HepG2 (cell line): ENCODE data around the gene OR10P1. TPM values are rescaled to one million over a fixed set of nuclear protein-coding genes. Genes with fewer than 3 reads are reported as not detected.

Experiments used
- CREB1 ChIP-seq, 2 experiments: fragments of 450-650 bp in 1 of 2; IDR thresholded peaks; 2 replicates each; pipeline ENCODE4 v1.6.1; 2016 to 2017; ENCODE audit warnings: control low read depth in 1 of 2, mild to moderate bottlenecking in 1 of 2, missing compliant biosample characterization in 1 of 2, missing genetic modification characterization in 1 of 2
- GABPB1 ChIP-seq: IDR thresholded peaks from 2 replicates; pipeline ENCODE4 v1.6.1; 2016; ENCODE audit warnings: mild to moderate bottlenecking, missing genetic modification reagents, moderate library complexity, missing compliant biosample characterization
- KLF16 ChIP-seq, 2 experiments: sonication (generic) in 1 of 2; formaldehyde crosslinking in 1 of 2; IDR thresholded peaks; 2 replicates each; pipeline versions ENCODE4 v1.6.1 to v1.8.0; 2016 to 2023; ENCODE audit warnings: missing genetic modification reagents in 2 of 2, missing compliant biosample characterization in 1 of 2
- MIER3 ChIP-seq: IDR thresholded peaks from 2 replicates; pipeline ENCODE4 v1.6.1; 2016; ENCODE audit warnings: missing compliant biosample characterization, borderline replicate concordance
- MXI1 ChIP-seq: IDR thresholded peaks from 3 replicates; pipeline ENCODE4 v1.6.1; 2012; ENCODE audit warnings: low read depth, low read length, inconsistent platforms, borderline replicate concordance
- PITX1 ChIP-seq: sonication (generic); formaldehyde crosslinking; IDR thresholded peaks from 2 replicates; pipeline ENCODE4 v1.5.1; 2020; ENCODE audit warnings: mild to moderate bottlenecking, missing genetic modification reagents
- RFXAP ChIP-seq: sonication (generic); formaldehyde crosslinking; IDR thresholded peaks from 2 replicates; pipeline ENCODE4 v1.4.0; 2020; ENCODE audit warnings: missing genetic modification reagents, borderline replicate concordance
- SMC3 ChIP-seq: IDR thresholded peaks from 2 replicates; pipeline ENCODE4 v1.6.1; 2011; ENCODE audit warnings: low read length, improper control_type of control experiment
- SPEN ChIP-seq: sonication (generic); formaldehyde crosslinking; IDR thresholded peaks from 2 replicates; pipeline ENCODE4 v1.5.1; 2020; ENCODE audit warnings: low read depth, mild to moderate bottlenecking, missing genetic modification reagents
- TARDBP ChIP-seq: sonication (generic); formaldehyde crosslinking; IDR thresholded peaks from 2 replicates; pipeline ENCODE4 v1.8.0; 2022; ENCODE audit warnings: mild to moderate bottlenecking, missing genetic modification reagents
- TFE3 ChIP-seq: IDR thresholded peaks from 2 replicates; pipeline ENCODE4 v1.6.1; 2016
- ZNF629 ChIP-seq: sonication (generic); formaldehyde crosslinking; conservative IDR thresholded peaks from 2 replicates; pipeline ENCODE4 v1.5.0; 2020; ENCODE audit warnings: missing genetic modification reagents
- polyA plus RNA-seq, 8 experiments: library from polyadenylated mRNA; depleted of rRNA in 3 of 8; stranded (reverse) in 7 of 8; unstranded in 1 of 8; fragments of >200 nt; fragmentation: Illumina TruSeq in 4 of 8; extraction: Trizol in 4 of 8; gene quantifications; 2 replicates each; pipeline versions ENCODE4 v1.2.1 to v1.2.3, GENCODE V29; 2011 to 2016; ENCODE audit warnings: low read depth in 4 of 8, missing spikeins in 1 of 8, mixed read lengths in 1 of 8; ENCODE audit not compliant: insufficient read depth in 1 of 8
- total RNA-seq, 5 experiments: library from RNA; depleted of rRNA; stranded (reverse); fragments of >200 nt; fragmentation: Illumina TruSeq; extraction: Trizol; gene quantifications; 2 replicates each; pipeline ENCODE4 v1.2.3, GENCODE V29; 2016; ENCODE audit warnings: low read depth in 1 of 5
- TF ChIP-seq, protein P1 (sequence below): sonication (generic); formaldehyde crosslinking; IDR thresholded peaks from 2 replicates; pipeline ENCODE4 v1.5.0; 2020; ENCODE audit warnings: mild to moderate bottlenecking, missing genetic modification reagents, borderline replicate concordance
- TF ChIP-seq, protein P2 (sequence below): sonication (generic); formaldehyde crosslinking; IDR thresholded peaks from 2 replicates; pipeline ENCODE4 v1.4.0; 2020; ENCODE audit warnings: missing genetic modification reagents
- TF ChIP-seq, protein P3 (sequence below): fragments of 450-650 bp; IDR thresholded peaks from 2 replicates; pipeline ENCODE4 v1.6.1; 2016

Gene OR10P1
- total and polyA plus RNA-seq, 2 of the 13 experiments (the other 11 are each of a cell fraction or from before 2014, with no cell fraction given) = not detected

GRCh38 chr12:55619354-55620138 lies 17.1 kb upstream of the OR10P1 start (continued):
- TF ChIP-seq TFE3 (CRISPR knock-in tag) (peak; percentile 79), RFXAP (no peak), SPEN (CRISPR knock-in tag) (no peak), CREB1 (IDR thresholded peaks at IDR 0.05) (peak; percentile 31; the same call in 1 of the 2 replicates), CREB1 (CRISPR knock-in tag; IDR thresholded peaks at IDR 0.05) (peak; percentile 61), KLF16 (CRISPR knock-in tag; IDR thresholded peaks at IDR 0.05) (0 out of 4 replicates have a peak, but pooled peaks of 1 of the 2 experiments have one; percentile 18), TARDBP (0 out of 2 replicates have a peak, but pooled peaks have one; percentile 26), MIER3 (CRISPR knock-in tag) (peak; percentile 50; the same call in 1 of the 2 replicates), ZNF629 (CRISPR knock-in tag) (no peak), PITX1 (CRISPR knock-in tag) (no peak), MXI1 (peak; percentile 53; the same call in 1 of the 3 replicates), SMC3 (peak; percentile 97), GABPB1 (CRISPR knock-in tag) (no peak)
- TF ChIP-seq, protein P1, sequence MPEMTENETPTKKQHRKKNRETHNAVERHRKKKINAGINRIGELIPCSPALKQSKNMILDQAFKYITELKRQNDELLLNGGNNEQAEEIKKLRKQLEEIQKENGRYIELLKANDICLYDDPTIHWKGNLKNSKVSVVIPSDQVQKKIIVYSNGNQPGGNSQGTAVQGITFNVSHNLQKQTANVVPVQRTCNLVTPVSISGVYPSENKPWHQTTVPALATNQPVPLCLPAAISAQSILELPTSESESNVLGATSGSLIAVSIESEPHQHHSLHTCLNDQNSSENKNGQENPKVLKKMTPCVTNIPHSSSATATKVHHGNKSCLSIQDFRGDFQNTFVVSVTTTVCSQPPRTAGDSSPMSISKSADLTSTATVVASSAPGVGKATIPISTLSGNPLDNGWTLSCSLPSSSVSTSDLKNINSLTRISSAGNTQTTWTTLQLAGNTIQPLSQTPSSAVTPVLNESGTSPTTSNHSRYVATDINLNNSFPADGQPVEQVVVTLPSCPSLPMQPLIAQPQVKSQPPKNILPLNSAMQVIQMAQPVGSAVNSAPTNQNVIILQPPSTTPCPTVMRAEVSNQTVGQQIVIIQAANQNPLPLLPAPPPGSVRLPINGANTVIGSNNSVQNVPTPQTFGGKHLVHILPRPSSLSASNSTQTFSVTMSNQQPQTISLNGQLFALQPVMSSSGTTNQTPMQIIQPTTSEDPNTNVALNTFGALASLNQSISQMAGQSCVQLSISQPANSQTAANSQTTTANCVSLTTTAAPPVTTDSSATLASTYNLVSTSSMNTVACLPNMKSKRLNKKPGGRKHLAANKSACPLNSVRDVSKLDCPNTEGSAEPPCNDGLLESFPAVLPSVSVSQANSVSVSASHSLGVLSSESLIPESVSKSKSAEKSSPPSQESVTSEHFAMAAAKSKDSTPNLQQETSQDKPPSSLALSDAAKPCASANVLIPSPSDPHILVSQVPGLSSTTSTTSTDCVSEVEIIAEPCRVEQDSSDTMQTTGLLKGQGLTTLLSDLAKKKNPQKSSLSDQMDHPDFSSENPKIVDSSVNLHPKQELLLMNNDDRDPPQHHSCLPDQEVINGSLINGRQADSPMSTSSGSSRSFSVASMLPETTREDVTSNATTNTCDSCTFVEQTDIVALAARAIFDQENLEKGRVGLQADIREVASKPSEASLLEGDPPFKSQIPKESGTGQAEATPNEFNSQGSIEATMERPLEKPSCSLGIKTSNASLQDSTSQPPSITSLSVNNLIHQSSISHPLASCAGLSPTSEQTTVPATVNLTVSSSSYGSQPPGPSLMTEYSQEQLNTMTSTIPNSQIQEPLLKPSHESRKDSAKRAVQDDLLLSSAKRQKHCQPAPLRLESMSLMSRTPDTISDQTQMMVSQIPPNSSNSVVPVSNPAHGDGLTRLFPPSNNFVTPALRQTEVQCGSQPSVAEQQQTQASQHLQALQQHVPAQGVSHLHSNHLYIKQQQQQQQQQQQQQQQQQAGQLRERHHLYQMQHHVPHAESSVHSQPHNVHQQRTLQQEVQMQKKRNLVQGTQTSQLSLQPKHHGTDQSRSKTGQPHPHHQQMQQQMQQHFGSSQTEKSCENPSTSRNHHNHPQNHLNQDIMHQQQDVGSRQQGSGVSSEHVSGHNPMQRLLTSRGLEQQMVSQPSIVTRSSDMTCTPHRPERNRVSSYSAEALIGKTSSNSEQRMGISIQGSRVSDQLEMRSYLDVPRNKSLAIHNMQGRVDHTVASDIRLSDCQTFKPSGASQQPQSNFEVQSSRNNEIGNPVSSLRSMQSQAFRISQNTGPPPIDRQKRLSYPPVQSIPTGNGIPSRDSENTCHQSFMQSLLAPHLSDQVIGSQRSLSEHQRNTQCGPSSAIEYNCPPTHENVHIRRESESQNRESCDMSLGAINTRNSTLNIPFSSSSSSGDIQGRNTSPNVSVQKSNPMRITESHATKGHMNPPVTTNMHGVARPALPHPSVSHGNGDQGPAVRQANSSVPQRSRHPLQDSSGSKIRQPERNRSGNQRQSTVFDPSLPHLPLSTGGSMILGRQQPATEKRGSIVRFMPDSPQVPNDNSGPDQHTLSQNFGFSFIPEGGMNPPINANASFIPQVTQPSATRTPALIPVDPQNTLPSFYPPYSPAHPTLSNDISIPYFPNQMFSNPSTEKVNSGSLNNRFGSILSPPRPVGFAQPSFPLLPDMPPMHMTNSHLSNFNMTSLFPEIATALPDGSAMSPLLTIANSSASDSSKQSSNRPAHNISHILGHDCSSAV (CRISPR knock-in tag) = no peak
- TF ChIP-seq, protein P2, sequence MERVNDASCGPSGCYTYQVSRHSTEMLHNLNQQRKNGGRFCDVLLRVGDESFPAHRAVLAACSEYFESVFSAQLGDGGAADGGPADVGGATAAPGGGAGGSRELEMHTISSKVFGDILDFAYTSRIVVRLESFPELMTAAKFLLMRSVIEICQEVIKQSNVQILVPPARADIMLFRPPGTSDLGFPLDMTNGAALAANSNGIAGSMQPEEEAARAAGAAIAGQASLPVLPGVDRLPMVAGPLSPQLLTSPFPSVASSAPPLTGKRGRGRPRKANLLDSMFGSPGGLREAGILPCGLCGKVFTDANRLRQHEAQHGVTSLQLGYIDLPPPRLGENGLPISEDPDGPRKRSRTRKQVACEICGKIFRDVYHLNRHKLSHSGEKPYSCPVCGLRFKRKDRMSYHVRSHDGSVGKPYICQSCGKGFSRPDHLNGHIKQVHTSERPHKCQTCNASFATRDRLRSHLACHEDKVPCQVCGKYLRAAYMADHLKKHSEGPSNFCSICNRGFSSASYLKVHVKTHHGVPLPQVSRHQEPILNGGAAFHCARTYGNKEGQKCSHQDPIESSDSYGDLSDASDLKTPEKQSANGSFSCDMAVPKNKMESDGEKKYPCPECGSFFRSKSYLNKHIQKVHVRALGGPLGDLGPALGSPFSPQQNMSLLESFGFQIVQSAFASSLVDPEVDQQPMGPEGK (CRISPR knock-in tag) = no peak
- TF ChIP-seq, protein P3, sequence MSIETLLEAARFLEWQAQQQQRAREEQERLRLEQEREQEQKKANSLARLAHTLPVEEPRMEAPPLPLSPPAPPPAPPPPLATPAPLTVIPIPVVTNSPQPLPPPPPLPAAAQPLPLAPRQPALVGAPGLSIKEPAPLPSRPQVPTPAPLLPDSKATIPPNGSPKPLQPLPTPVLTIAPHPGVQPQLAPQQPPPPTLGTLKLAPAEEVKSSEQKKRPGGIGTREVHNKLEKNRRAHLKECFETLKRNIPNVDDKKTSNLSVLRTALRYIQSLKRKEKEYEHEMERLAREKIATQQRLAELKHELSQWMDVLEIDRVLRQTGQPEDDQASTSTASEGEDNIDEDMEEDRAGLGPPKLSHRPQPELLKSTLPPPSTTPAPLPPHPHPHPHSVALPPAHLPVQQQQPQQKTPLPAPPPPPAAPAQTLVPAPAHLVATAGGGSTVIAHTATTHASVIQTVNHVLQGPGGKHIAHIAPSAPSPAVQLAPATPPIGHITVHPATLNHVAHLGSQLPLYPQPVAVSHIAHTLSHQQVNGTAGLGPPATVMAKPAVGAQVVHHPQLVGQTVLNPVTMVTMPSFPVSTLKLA = peak; percentile 22; the same call in 1 of the 2 replicates
